HEK293 (cell line): ENCODE data around the gene UBQLN1.

Experiments
- GLIS2 ChIP-seq: fragments of 450-650 bp; formaldehyde crosslinking; IDR thresholded peaks from 2 replicates; pipeline ENCODE4 v1.5.1; 2016; ENCODE audit warnings: missing biosample characterization, missing genetic modification characterization
- ZEB2 ChIP-seq: fragments of 450-650 bp; formaldehyde crosslinking; IDR thresholded peaks from 2 replicates; pipeline ENCODE4 v1.5.1; 2016; ENCODE audit warnings: missing biosample characterization, missing genetic modification characterization
- ZFP3 ChIP-seq: fragments of 450-650 bp; formaldehyde crosslinking; IDR thresholded peaks from 2 replicates; pipeline ENCODE4 v1.5.1; 2016; ENCODE audit warnings: low read depth, missing biosample characterization, missing genetic modification characterization
- ZFP37 ChIP-seq: fragments of 450-650 bp; formaldehyde crosslinking; IDR thresholded peaks from 2 replicates; pipeline ENCODE4 v1.5.1; 2016; ENCODE audit warnings: missing biosample characterization, missing genetic modification characterization
- ZNF274 ChIP-seq, 2 experiments: fragments of 200-500 bp in 1 of 2; fragments of 450-650 bp in 1 of 2; sonication (Bioruptor generic) in 1 of 2; formaldehyde crosslinking in 1 of 2; IDR thresholded peaks; 2 replicates each; pipeline versions ENCODE4 v1.5.1 to v1.6.1; 2014 to 2016; ENCODE audit warnings: borderline replicate concordance in 1 of 2, inconsistent platforms in 1 of 2, low read length in 1 of 2, missing biosample characterization in 1 of 2, missing genetic modification characterization in 1 of 2
- ZNF521 ChIP-seq: fragments of 450-650 bp; formaldehyde crosslinking; IDR thresholded peaks from 2 replicates; pipeline ENCODE4 v1.5.1; 2017; ENCODE audit warnings: missing biosample characterization, mild to moderate bottlenecking, missing genetic modification characterization
- ZNF621 ChIP-seq: fragments of 450-650 bp; formaldehyde crosslinking; IDR thresholded peaks from 2 replicates; pipeline ENCODE4 v1.5.1; 2017; ENCODE audit warnings: missing biosample characterization, missing genetic modification characterization
- ZNF624 ChIP-seq: fragments of 450-650 bp; formaldehyde crosslinking; IDR thresholded peaks from 2 replicates; pipeline ENCODE4 v1.5.1; 2017; ENCODE audit warnings: missing biosample characterization, missing genetic modification characterization
- TF ChIP-seq, protein P1 (sequence below): fragments of 450-650 bp; formaldehyde crosslinking; IDR thresholded peaks from 2 replicates; pipeline ENCODE4 v1.5.1; 2016; ENCODE audit warnings: missing biosample characterization, missing genetic modification characterization
- TF ChIP-seq, protein P2 (sequence below): fragments of 450-650 bp; formaldehyde crosslinking; IDR thresholded peaks from 2 replicates; pipeline ENCODE4 v1.5.1; 2016; ENCODE audit warnings: missing biosample characterization, missing genetic modification characterization
- TF ChIP-seq, protein P3 (sequence below): fragments of 450-650 bp; formaldehyde crosslinking; IDR thresholded peaks from 2 replicates; pipeline ENCODE4 v1.5.1; 2017; ENCODE audit warnings: missing biosample characterization, missing genetic modification characterization
- TF ChIP-seq, protein P4 (sequence below): fragments of 450-650 bp; formaldehyde crosslinking; IDR thresholded peaks from 2 replicates; pipeline ENCODE4 v1.5.1; 2016; ENCODE audit warnings: missing biosample characterization, missing genetic modification characterization
- TF ChIP-seq, protein P5 (sequence below): fragments of 450-650 bp; formaldehyde crosslinking; IDR thresholded peaks from 2 replicates; pipeline ENCODE4 v1.5.1; 2016; ENCODE audit warnings: missing biosample characterization, missing genetic modification characterization
- TF ChIP-seq, protein P6 (sequence below): fragments of 450-650 bp; formaldehyde crosslinking; IDR thresholded peaks from 2 replicates; pipeline ENCODE4 v1.5.1; 2016; ENCODE audit warnings: missing biosample characterization, missing genetic modification characterization

DNA sequence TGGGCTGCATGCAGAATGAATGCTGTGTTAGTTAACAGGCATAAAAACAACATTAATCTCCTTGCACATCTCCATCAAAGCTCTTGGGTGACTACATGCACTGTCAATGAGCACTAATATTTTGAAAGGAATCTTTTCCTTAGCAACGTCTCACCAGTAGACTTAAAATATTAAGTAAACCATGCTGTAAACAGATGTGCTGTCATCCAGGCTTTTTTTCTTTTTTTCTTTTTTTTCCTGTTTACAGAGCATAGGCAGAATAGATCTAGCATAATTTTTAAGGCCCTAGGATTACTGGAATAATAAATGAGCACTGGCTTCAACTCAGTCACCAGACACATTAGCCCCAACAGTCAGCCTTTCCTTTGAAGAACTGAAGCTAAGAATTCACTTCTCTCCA is 36.3 kb downstream of the UBQLN1 start:
- no peak for TF ChIP-seq ZNF624 (tag by site-specific recombination)
- TF ChIP-seq, protein P1, sequence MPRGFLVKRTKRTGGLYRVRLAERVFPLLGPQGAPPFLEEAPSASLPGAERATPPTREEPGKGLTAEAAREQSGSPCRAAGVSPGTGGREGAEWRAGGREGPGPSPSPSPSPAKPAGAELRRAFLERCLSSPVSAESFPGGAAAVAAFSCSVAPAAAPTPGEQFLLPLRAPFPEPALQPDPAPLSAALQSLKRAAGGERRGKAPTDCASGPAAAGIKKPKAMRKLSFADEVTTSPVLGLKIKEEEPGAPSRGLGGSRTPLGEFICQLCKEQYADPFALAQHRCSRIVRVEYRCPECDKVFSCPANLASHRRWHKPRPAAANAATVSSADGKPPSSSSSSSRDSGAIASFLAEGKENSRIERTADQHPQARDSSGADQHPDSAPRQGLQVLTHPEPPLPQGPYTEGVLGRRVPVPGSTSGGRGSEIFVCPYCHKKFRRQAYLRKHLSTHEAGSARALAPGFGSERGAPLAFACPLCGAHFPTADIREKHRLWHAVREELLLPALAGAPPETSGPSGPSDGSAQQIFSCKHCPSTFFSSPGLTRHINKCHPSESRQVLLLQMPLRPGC (tag by site-specific recombination): no peak
- TF ChIP-seq, protein P2, sequence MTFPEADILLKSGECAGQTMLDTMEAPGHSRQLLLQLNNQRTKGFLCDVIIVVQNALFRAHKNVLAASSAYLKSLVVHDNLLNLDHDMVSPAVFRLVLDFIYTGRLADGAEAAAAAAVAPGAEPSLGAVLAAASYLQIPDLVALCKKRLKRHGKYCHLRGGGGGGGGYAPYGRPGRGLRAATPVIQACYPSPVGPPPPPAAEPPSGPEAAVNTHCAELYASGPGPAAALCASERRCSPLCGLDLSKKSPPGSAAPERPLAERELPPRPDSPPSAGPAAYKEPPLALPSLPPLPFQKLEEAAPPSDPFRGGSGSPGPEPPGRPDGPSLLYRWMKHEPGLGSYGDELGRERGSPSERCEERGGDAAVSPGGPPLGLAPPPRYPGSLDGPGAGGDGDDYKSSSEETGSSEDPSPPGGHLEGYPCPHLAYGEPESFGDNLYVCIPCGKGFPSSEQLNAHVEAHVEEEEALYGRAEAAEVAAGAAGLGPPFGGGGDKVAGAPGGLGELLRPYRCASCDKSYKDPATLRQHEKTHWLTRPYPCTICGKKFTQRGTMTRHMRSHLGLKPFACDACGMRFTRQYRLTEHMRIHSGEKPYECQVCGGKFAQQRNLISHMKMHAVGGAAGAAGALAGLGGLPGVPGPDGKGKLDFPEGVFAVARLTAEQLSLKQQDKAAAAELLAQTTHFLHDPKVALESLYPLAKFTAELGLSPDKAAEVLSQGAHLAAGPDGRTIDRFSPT (tag by site-specific recombination): no peak
- TF ChIP-seq ZFP37 (tag by site-specific recombination): no peak
- no peak for TF ChIP-seq ZEB2 (tag by site-specific recombination)
- TF ChIP-seq, protein P3, sequence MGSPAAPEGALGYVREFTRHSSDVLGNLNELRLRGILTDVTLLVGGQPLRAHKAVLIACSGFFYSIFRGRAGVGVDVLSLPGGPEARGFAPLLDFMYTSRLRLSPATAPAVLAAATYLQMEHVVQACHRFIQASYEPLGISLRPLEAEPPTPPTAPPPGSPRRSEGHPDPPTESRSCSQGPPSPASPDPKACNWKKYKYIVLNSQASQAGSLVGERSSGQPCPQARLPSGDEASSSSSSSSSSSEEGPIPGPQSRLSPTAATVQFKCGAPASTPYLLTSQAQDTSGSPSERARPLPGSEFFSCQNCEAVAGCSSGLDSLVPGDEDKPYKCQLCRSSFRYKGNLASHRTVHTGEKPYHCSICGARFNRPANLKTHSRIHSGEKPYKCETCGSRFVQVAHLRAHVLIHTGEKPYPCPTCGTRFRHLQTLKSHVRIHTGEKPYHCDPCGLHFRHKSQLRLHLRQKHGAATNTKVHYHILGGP: no peak
- TF ChIP-seq, protein P4, sequence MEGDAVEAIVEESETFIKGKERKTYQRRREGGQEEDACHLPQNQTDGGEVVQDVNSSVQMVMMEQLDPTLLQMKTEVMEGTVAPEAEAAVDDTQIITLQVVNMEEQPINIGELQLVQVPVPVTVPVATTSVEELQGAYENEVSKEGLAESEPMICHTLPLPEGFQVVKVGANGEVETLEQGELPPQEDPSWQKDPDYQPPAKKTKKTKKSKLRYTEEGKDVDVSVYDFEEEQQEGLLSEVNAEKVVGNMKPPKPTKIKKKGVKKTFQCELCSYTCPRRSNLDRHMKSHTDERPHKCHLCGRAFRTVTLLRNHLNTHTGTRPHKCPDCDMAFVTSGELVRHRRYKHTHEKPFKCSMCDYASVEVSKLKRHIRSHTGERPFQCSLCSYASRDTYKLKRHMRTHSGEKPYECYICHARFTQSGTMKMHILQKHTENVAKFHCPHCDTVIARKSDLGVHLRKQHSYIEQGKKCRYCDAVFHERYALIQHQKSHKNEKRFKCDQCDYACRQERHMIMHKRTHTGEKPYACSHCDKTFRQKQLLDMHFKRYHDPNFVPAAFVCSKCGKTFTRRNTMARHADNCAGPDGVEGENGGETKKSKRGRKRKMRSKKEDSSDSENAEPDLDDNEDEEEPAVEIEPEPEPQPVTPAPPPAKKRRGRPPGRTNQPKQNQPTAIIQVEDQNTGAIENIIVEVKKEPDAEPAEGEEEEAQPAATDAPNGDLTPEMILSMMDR (tag by site-specific recombination): no peak
- TF ChIP-seq, protein P5, sequence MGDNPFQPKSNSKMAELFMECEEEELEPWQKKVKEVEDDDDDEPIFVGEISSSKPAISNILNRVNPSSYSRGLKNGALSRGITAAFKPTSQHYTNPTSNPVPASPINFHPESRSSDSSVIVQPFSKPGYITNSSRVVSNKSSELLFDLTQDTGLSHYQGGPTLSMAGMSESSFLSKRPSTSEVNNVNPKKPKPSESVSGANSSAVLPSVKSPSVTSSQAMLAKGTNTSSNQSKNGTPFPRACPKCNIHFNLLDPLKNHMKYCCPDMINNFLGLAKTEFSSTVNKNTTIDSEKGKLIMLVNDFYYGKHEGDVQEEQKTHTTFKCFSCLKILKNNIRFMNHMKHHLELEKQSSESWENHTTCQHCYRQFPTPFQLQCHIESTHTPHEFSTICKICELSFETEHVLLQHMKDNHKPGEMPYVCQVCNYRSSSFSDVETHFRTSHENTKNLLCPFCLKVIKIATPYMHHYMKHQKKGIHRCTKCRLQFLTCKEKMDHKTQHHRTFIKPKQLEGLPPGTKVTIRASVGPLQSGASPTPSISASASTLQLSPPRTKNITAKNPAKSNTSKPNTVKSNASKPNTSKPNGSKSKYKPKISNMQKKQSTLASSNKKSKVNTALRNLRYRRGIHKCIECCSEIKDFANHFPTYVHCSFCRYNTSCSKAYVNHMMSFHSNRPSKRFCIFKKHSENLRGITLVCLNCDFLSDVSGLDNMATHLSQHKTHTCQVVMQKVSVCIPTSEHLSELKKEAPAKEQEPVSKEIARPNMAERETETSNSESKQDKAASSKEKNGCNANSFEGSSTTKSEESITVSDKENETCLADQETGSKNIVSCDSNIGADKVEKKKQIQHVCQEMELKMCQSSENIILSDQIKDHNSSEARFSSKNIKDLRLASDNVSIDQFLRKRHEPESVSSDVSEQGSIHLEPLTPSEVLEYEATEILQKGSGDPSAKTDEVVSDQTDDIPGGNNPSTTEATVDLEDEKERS: no peak
- TF ChIP-seq ZNF621 (tag by site-specific recombination): no peak
- TF ChIP-seq, protein P6, sequence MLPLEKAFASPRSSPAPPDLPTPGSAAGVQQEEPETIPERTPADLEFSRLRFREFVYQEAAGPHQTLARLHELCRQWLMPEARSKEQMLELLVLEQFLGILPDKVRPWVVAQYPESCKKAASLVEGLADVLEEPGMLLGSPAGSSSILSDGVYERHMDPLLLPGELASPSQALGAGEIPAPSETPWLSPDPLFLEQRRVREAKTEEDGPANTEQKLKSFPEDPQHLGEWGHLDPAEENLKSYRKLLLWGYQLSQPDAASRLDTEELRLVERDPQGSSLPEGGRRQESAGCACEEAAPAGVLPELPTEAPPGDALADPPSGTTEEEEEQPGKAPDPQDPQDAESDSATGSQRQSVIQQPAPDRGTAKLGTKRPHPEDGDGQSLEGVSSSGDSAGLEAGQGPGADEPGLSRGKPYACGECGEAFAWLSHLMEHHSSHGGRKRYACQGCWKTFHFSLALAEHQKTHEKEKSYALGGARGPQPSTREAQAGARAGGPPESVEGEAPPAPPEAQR (tag by site-specific recombination): no peak
- no peak for TF ChIP-seq ZNF274 (IDR thresholded peaks at IDR 0.05; ENCODE audit: low read length)
- TF ChIP-seq ZNF274 (tag by site-specific recombination; IDR thresholded peaks at IDR 0.05; ENCODE audit: borderline replicate concordance): no peak
- no peak for TF ChIP-seq GLIS2
- TF ChIP-seq ZNF521 (tag by site-specific recombination): no peak
- no peak for TF ChIP-seq ZFP3 (tag by site-specific recombination)
